HepG2 (cell line): Measurements from ENCODE around the gene TSNAXIP1. TPM values are rescaled to one million over a fixed set of nuclear protein-coding genes. Genes with fewer than 3 reads are reported as not detected.

ENCODE experiments used
- CHCHD3 ChIP-seq: sonication (generic); formaldehyde crosslinking; IDR thresholded peaks from 2 replicates; pipeline ENCODE4 v1.8.0; 2022; ENCODE audit warnings: mild to moderate bottlenecking, missing genetic modification reagents, moderate library complexity
- HHEX ChIP-seq: IDR thresholded peaks from 2 replicates; pipeline ENCODE4 v1.6.1; 2016; ENCODE audit warnings: control low read depth
- HNRNPL ChIP-seq: fragments of 200-400 bp; formaldehyde crosslinking; IDR thresholded peaks from 2 replicates; pipeline ENCODE4 v1.6.1; 2017; ENCODE audit warnings: mild to moderate bottlenecking, low read depth, low read length
- MYNN ChIP-seq: sonication (generic); formaldehyde crosslinking; IDR thresholded peaks from 2 replicates; pipeline ENCODE4 v1.4.0; 2020; ENCODE audit warnings: mild to moderate bottlenecking, low read depth, missing genetic modification reagents
- NCOR1 ChIP-seq: fragments of 200-600 bp; sonication (generic); IDR thresholded peaks from 2 replicates; pipeline ENCODE4 v1.7.0; 2017; ENCODE audit warnings: antibody characterized with exemption, low read length, borderline replicate concordance
- NR2C2 ChIP-seq: sonication (generic); formaldehyde crosslinking; IDR thresholded peaks from 2 replicates; pipeline ENCODE4 v1.4.0; 2020; ENCODE audit warnings: missing genetic modification reagents, mild to moderate bottlenecking, moderate library complexity, borderline replicate concordance
- POLR2A ChIP-seq, 2 experiments: IDR thresholded peaks; 2 replicates each; pipeline ENCODE4 v1.6.1; 2011; ENCODE audit warnings: low read depth in 2 of 2, low read length in 2 of 2, mild to moderate bottlenecking in 1 of 2, moderate library complexity in 1 of 2; ENCODE audit not compliant: insufficient read depth in 1 of 2
- SAFB2 ChIP-seq: sonication (generic); formaldehyde crosslinking; IDR thresholded peaks from 2 replicates; pipeline ENCODE4 v1.5.1; 2020; ENCODE audit warnings: missing genetic modification reagents, low read depth, mild to moderate bottlenecking, borderline replicate concordance
- ZFP37 ChIP-seq: sonication (generic); formaldehyde crosslinking; IDR thresholded peaks from 2 replicates; pipeline ENCODE4 v1.4.0; 2020; ENCODE audit warnings: missing genetic modification reagents, borderline replicate concordance
- ZFP90 ChIP-seq: sonication (generic); formaldehyde crosslinking; IDR thresholded peaks from 2 replicates; pipeline ENCODE4 v1.8.0; 2022; ENCODE audit warnings: missing genetic modification reagents, mild to moderate bottlenecking, inconsistent platforms, borderline replicate concordance
- ZNF484 ChIP-seq: sonication (generic); formaldehyde crosslinking; IDR thresholded peaks from 2 replicates; pipeline ENCODE4 v1.5.1; 2020; ENCODE audit warnings: mild to moderate bottlenecking, low read depth, missing genetic modification reagents, borderline replicate concordance
- ZNF543 ChIP-seq: sonication (generic); formaldehyde crosslinking; IDR thresholded peaks from 2 replicates; pipeline ENCODE4 v1.4.0; 2020; ENCODE audit warnings: mild to moderate bottlenecking, missing genetic modification reagents
- ZNF7 ChIP-seq: IDR thresholded peaks from 2 replicates; pipeline ENCODE4 v1.6.1; 2016; ENCODE audit warnings: missing biosample characterization, missing genetic modification reagents
- polyA plus RNA-seq, 8 experiments: library from polyadenylated mRNA; depleted of rRNA in 3 of 8; stranded (reverse) in 7 of 8; unstranded in 1 of 8; fragments of >200 nt; fragmentation: Illumina TruSeq in 4 of 8; extraction: Trizol in 4 of 8; gene quantifications; 2 replicates each; pipeline versions ENCODE4 v1.2.1 to v1.2.3, GENCODE V29; 2011 to 2016; ENCODE audit warnings: low read depth in 4 of 8, missing spikeins in 1 of 8, mixed read lengths in 1 of 8; ENCODE audit not compliant: insufficient read depth in 1 of 8
- total RNA-seq, 5 experiments: library from RNA; depleted of rRNA; stranded (reverse); fragments of >200 nt; fragmentation: Illumina TruSeq; extraction: Trizol; gene quantifications; 2 replicates each; pipeline ENCODE4 v1.2.3, GENCODE V29; 2016; ENCODE audit warnings: low read depth in 1 of 5
- TF ChIP-seq, protein P1 (sequence below): sonication (generic); formaldehyde crosslinking; IDR thresholded peaks from 2 replicates; pipeline ENCODE4 v1.8.0; 2022; ENCODE audit warnings: mild to moderate bottlenecking, missing genetic modification reagents, moderate library complexity
- TF ChIP-seq, protein P2 (sequence below), 2 experiments: sonication (generic) in 1 of 2; formaldehyde crosslinking in 1 of 2; IDR thresholded peaks; 2 replicates each; pipeline versions ENCODE4 v1.4.0 to v1.6.1; 2016 to 2020; ENCODE audit warnings: borderline replicate concordance in 1 of 2, low read depth in 1 of 2, mild to moderate bottlenecking in 1 of 2, missing genetic modification reagents in 1 of 2
- TF ChIP-seq, protein P3 (sequence below): sonication (generic); formaldehyde crosslinking; conservative IDR thresholded peaks from 2 replicates; pipeline ENCODE4 v1.4.0; 2020; ENCODE audit warnings: missing genetic modification reagents
- TF ChIP-seq, protein P4 (sequence below): sonication (generic); formaldehyde crosslinking; IDR thresholded peaks from 2 replicates; pipeline ENCODE4 v1.4.0; 2020; ENCODE audit warnings: missing genetic modification reagents
- TF ChIP-seq, protein P5 (sequence below): sonication (generic); formaldehyde crosslinking; IDR thresholded peaks from 2 replicates; pipeline ENCODE4 v1.4.0; 2020; ENCODE audit warnings: missing genetic modification reagents

TSNAXIP1 gene
- total and polyA plus RNA-seq, 2 of the 13 experiments (the other 11 are each of a cell fraction or from before 2014, with no cell fraction given) = 0.37 to 0.86 TPM

DNA sequence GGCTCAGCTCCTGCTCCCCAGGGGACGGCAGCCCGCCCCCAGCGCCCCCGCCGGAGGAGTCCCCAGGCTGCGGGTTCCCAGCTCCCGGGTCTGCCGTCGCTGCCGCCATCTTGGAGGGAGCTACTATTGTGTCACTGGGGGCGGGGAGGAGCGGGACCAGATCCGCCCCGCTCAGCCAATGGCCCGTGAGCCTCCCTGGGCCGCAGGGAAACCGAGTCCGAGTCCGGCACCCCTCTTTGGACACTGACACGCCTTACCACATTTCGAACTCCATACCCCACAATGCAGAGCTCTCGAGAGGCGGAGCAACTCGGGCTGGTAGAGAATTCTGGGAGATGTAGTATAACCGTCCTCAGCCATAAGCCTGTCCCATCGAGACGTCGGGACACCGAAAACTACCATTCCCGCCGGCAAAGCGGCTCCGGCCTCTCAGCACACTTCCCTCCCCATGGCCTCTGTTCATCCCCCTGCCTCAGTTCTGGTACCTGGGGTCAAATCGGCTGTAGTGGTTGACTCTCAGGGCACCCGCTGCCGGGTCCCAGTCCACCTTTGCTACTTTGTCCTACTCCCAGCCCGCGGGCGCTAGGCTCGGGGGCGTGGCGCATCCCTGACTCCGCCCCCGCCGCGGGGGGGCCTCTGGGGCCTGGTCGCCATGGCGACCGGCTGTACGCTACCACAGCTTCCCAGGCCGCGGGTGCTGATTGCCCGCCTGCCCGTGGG is at the start of gene TSNAXIP1, which contains the start of gene RANBP10 (continued):
- TF ChIP-seq ZNF484 (CRISPR knock-in tag) (no peak), POLR2A (IDR thresholded peaks at IDR 0.05; ENCODE audit: insufficient read depth in 1 of 2, low read depth in 2 of 2, low read length in 2 of 2) (peak; percentile 84 to 94; a peak in 3 of 4 replicates), ZNF543 (CRISPR knock-in tag) (no peak), HNRNPL (no peak), MYNN (CRISPR knock-in tag) (peak; percentile 89; the same call in 1 of the 2 replicates), CHCHD3 (CRISPR knock-in tag) (no peak), NR2C2 (CRISPR knock-in tag) (peak; percentile 94), ZFP90 (CRISPR knock-in tag) (peak; percentile 62), NCOR1 (peak; percentile 38; the same call in 1 of the 2 replicates), SAFB2 (CRISPR knock-in tag) (peak; percentile 44; the same call in 1 of the 2 replicates), ZNF7 (no peak), HHEX (CRISPR knock-in tag) (no peak), ZFP37 (CRISPR knock-in tag) (no peak; the same call in 1 of the 2 replicates)
- TF ChIP-seq, protein P1, sequence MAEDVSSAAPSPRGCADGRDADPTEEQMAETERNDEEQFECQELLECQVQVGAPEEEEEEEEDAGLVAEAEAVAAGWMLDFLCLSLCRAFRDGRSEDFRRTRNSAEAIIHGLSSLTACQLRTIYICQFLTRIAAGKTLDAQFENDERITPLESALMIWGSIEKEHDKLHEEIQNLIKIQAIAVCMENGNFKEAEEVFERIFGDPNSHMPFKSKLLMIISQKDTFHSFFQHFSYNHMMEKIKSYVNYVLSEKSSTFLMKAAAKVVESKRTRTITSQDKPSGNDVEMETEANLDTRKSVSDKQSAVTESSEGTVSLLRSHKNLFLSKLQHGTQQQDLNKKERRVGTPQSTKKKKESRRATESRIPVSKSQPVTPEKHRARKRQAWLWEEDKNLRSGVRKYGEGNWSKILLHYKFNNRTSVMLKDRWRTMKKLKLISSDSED (CRISPR knock-in tag) = no peak
- TF ChIP-seq, protein P2, sequence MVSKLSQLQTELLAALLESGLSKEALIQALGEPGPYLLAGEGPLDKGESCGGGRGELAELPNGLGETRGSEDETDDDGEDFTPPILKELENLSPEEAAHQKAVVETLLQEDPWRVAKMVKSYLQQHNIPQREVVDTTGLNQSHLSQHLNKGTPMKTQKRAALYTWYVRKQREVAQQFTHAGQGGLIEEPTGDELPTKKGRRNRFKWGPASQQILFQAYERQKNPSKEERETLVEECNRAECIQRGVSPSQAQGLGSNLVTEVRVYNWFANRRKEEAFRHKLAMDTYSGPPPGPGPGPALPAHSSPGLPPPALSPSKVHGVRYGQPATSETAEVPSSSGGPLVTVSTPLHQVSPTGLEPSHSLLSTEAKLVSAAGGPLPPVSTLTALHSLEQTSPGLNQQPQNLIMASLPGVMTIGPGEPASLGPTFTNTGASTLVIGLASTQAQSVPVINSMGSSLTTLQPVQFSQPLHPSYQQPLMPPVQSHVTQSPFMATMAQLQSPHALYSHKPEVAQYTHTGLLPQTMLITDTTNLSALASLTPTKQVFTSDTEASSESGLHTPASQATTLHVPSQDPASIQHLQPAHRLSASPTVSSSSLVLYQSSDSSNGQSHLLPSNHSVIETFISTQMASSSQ (IDR thresholded peaks at IDR 0.05; ENCODE audit: low read depth) = peak; percentile 43; the same call in 1 of the 2 replicates
- TF ChIP-seq, protein P2 (CRISPR knock-in tag; IDR thresholded peaks at IDR 0.05; ENCODE audit: borderline replicate concordance) = peak; percentile 2; the same call in 1 of the 2 replicates
- TF ChIP-seq, protein P3, sequence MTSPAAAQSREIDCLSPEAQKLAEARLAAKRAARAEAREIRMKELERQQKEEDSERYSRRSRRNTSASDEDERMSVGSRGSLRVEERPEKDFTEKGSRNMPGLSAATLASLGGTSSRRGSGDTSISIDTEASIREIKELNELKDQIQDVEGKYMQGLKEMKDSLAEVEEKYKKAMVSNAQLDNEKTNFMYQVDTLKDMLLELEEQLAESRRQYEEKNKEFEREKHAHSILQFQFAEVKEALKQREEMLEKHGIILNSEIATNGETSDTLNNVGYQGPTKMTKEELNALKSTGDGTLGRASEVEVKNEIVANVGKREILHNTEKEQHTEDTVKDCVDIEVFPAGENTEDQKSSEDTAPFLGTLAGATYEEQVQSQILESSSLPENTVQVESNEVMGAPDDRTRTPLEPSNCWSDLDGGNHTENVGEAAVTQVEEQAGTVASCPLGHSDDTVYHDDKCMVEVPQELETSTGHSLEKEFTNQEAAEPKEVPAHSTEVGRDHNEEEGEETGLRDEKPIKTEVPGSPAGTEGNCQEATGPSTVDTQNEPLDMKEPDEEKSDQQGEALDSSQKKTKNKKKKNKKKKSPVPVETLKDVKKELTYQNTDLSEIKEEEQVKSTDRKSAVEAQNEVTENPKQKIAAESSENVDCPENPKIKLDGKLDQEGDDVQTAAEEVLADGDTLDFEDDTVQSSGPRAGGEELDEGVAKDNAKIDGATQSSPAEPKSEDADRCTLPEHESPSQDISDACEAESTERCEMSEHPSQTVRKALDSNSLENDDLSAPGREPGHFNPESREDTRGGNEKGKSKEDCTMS = no peak
- TF ChIP-seq, protein P4, sequence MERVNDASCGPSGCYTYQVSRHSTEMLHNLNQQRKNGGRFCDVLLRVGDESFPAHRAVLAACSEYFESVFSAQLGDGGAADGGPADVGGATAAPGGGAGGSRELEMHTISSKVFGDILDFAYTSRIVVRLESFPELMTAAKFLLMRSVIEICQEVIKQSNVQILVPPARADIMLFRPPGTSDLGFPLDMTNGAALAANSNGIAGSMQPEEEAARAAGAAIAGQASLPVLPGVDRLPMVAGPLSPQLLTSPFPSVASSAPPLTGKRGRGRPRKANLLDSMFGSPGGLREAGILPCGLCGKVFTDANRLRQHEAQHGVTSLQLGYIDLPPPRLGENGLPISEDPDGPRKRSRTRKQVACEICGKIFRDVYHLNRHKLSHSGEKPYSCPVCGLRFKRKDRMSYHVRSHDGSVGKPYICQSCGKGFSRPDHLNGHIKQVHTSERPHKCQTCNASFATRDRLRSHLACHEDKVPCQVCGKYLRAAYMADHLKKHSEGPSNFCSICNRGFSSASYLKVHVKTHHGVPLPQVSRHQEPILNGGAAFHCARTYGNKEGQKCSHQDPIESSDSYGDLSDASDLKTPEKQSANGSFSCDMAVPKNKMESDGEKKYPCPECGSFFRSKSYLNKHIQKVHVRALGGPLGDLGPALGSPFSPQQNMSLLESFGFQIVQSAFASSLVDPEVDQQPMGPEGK (CRISPR knock-in tag) = peak; percentile 98
- TF ChIP-seq, protein P5, sequence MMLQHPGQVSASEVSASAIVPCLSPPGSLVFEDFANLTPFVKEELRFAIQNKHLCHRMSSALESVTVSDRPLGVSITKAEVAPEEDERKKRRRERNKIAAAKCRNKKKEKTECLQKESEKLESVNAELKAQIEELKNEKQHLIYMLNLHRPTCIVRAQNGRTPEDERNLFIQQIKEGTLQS (CRISPR knock-in tag) = peak; percentile 55; the same call in 1 of the 2 replicates
